HG02943 (cell line): ENCODE data around the gene CYP4X1.
"Not testable (repeated sequence)": the region's sequence is repeated elsewhere in the genome, so short reads cannot be mapped to it uniquely, and the experiment has no call there.

Experiments
- ATAC-seq: cut with Tn5 transposase; IDR thresholded peaks from one replicate; pipeline ENCODE4 v1.9.1; 2021; ENCODE audit warnings: mild to moderate bottlenecking, low read depth, moderate library complexity; ENCODE audit not compliant: unreplicated experiment

Gene CYP4X1, protein sequence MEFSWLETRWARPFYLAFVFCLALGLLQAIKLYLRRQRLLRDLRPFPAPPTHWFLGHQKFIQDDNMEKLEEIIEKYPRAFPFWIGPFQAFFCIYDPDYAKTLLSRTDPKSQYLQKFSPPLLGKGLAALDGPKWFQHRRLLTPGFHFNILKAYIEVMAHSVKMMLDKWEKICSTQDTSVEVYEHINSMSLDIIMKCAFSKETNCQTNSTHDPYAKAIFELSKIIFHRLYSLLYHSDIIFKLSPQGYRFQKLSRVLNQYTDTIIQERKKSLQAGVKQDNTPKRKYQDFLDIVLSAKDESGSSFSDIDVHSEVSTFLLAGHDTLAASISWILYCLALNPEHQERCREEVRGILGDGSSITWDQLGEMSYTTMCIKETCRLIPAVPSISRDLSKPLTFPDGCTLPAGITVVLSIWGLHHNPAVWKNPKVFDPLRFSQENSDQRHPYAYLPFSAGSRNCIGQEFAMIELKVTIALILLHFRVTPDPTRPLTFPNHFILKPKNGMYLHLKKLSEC

DNA sequence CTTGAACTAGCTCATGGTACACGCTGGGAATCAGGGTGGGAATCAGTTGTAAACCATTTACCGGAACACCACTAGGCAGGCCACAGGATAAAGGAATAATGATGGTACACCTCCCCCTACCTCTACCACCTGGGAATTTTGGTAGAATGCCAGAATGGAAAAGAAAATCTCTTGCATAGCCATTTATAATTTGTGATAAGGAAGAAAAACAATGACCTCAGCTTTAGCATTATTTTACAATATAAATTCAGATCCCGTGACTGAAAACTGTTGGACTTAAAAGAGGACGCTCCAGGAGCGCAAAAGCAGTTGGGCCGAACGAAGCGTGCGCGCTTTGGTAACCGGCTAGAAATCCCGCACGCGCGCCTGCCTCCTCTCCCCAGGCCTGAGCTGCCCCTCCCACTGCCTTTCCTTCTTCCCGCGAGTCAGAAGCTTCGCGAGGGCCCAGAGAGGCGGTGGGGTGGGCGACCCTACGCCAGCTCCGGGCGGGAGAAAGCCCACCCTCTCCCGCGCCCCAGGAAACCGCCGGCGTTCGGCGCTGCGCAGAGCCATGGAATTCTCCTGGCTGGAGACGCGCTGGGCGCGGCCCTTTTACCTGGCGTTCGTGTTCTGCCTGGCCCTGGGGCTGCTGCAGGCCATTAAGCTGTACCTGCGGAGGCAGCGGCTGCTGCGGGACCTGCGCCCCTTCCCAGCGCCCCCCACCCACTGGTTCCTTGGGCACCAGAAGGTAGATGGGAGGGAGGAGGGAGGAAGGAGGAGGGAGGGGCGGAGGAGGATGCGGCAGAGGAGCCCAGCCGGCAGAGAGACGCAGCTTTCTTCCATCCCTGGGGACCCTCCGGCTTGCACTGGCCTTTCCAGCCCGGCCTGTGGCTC, at the start of gene CYP4X1:
CYP4X1 (plus strand) TSS at position 402 of the 873 bp plus-strand sequence; CDS start at position 551, 149 bp downstream.
- no peak for ATAC-seq

DNA sequence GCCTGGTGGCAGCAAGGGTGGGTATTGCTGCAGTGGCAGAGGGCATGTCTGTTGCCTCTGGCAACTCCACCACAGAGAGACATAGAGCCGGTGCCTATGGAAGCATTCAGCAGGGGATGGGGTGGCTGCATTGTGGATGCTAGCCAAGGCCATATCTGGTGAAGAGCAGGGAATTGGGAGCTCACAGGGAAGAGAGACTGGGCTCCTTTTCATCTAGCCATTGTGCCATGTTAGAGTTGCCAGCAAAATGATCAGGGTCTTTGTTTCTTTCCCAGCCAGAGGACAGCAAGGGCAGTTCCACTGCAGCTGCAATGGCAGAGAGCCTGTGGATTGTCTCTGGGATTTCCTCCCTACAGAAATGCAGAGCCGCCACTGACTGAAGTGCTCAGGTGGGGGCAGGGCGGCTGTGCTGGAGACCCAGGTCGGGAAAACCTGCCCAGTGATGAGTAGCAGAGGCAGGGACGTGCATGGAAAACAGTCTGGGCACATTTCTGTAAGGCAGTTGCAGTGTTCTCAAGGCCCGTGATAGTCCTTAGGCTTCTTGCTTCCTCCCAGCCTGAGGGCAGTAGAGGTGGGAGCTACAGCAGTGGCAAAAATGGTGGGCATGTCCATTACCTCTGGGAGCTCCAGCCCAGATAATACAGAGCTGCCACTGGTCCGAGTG, 40.2 kb upstream of the CYP4X1 start:
- ATAC-seq, result no peak

DNA sequence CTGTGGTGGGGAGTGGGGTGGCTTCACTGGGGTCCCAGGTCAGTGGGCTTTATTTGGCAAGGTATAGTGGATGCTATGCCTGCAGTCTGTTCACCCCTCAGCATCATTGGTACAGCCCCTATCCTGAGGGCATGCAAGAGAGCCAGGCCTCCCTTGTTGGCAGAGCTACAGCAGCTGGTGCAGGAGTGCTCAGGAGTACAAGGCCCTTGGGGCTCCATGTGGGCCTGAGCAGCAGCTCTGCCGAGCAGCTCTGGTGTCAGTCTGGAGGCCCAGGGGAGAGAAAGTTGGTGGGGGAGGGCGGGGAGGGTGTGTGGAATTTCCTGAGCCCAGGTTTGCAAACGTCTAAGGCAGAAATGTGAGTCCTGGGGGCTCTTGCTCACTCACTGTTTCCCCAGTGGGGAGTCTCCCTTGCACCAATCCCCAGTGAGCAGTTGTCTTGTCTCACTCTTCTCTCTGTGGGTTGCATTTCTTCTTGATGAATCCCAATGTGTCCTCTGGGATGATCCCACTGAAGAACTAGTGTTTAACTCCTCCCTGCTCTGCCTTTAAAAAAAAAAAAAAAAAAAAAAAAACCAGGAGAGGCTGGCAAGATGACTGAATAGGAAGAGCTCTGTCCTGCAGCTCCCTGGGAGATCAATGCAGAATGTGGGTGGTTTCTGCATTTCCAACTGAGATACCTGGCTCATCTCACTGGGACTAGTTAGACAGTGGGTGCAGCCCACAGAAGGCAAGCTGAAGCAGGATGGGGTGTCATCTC, 39.5 kb upstream of the CYP4X1 start:
- ATAC-seq, result no peak

DNA sequence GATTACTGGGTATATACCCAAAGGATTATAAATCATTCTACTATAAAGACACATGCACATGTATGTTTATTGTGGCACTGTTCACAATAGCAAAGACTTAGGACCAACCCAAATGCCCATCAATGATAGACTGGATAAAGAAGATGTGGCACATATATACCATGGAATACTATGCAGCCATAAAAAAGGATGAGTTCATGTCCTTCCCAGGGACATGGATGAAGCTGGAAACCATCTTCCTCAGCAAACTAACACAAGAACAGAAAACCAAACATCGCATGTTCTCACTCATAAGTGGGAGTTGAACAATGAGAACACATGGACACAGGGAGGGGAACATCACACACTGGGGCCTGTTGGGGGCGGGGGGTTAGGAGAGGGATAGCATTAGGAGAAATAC, 32.9 kb upstream of the CYP4X1 start:
- not testable (repeated sequence) for ATAC-seq

DNA sequence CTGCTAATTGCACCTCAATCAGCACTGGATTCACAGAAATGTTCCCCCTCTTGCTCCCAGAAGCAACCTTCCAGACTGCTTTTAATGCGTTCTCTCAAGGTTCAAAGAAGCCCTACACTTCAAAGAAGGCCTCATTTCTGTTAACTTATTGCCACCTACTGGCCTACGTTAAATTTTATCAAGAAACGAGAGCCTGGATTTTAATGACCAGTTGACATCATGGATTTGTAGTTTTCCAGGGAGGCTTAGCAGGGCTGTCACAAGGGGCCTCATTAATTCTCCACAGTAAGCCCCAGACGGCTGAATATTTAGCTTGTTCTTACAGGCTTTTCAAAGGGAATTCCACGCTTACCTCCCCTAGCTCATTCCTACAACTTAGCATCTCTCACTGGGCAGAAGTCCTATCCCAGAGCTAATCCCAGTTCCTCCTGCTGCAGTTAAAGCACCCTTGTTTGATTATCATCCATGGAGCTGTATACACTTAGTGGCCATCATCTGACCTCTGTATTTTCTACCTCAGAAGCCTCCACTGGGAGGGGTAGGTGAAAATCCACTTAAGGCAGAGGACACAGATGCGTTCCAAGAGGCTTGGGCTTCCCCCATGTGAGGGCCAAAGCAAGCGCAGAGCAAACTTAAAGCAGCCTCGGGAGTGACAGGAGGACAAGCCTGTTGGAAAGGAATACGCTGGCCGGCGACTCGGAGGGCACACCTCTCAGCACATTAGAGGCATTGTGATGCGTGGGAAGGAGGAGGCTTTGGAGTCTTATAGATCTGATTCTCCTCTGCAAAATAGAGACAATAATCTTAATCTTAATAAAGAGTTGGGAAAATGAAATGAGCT, 32.2 kb upstream of the CYP4X1 start:
- no peak for ATAC-seq

DNA sequence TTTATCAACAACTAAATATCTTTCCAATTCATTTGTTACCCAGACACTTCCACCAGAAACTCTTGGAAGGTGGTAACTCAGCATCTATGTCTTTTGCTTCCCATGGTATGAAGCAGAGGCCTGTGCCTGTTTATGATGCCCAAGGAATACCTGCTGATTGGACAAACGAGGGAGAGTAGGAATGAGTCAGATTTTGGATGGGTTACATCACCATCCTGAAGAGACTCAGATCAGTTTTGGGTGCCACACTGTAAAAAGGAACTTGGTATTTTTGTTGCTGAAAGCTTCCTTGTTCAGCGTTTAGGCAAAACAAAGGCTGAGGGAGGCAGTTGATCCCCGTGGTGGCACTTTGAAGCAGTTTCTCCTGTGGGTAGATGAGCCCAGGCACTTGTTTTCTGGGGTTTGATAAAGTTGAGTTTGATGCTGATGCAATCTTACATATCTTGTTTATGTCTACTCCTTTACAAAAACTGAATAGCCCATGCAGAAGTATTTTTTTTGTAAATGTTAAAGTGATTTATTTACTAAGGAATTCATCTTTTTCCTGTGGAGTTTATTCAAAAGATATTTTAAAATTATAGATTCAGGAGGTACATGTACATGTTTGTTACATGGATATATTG, 26.7 kb upstream of the CYP4X1 start:
- ATAC-seq, result no peak

DNA sequence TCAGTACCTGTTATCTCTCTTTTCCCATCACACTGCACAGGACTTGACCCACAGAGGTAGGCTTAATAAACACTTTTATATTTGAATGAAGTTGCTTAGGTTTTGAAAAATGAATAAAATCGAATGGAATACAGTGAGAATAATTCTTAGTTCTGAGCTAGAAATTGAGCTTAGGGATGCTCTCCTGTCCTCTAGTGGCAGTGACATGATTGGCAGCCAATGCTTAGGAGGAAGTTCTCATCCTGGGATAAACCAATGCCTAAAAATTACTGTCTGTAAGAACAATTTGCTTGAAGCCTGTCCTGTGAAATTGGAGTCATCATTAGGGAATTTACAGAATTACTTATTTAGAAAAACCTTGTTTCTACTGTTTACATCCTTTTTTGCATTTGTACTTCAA, 21.3 kb upstream of the CYP4X1 start:
- no peak for ATAC-seq

DNA sequence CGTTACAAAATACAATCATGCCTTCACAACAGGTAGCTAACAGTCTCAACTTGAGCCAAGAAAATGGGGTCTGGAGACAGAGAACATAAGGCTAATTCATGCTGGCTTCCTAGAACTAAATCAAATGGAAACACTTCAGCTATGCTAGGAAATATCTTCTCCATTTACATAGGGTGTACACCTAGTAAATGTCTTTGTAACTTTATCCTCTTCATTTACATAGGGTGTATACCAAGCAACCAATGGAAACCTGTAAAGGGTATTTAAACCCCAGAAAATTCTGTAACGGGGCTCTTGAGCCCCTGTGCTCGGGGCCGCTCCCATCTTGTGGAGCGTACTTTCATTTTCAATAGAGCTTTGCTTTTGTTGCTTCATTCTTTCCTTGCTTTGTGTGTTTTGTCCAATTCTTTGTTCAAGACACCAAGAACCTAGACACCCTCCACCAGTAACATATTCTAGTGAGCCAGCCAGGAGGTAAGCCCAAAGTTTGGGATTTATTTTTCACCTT, 19.5 kb upstream of the CYP4X1 start:
- ATAC-seq, result no peak

DNA sequence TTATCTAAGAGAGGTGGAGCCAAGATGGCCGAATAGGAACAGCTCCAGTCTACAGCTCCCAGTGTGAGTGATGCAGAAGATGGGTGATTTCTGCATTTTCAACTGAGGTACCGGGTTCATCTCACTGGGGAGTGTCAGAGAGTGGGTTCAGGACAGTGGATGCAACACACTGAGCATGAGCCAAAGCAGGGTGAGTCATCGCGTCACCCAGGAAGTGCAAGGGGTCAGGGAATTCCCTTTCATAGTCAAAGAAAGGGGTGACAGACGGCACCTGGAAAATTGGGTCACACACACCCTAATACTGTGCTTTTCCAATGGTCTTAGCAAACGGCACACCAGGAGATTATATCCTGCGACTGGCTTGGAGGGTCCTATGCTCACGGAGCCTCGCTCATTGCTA, 17.0 kb upstream of the CYP4X1 start:
- ATAC-seq, result not testable (repeated sequence)

DNA sequence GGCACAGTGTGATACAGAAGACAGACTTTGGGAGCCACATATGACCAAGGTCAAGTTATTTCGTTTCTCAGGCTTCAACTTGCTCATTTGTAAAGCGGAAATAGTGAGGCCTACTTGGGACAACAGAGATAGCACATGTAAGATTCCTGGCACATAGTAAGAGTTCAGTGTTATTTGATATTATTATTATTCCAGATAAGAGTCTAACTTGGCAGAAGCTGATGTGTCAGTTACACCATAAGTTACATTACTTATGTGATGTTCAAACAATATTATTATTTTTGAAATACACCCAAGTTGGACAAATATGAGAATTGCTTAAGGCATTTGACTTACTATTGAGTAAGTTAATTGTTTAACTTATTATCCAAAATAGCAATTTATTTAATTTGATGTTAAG, 10.2 kb upstream of the CYP4X1 start:
- ATAC-seq, result no peak

DNA sequence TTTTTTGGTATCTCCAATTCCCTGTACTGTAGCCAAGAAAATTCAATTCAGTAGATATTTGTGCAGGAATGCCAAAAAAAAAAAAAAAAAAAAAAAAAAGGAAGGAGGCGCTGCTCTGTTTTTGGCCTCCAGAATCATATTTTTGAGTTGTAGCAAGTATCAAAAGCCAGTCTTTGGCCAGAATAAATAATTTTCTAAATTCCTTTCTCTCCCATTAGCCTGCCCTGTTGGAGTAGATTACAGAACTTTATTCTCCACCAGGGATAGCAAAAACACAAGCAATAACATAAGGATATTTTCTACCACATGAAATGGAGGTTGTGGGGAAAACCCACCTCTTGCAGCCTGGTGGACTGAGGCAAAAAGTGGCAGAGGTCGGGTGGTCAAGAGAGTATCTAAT, 2.4 kb upstream of the CYP4X1 start:
- no peak for ATAC-seq

DNA sequence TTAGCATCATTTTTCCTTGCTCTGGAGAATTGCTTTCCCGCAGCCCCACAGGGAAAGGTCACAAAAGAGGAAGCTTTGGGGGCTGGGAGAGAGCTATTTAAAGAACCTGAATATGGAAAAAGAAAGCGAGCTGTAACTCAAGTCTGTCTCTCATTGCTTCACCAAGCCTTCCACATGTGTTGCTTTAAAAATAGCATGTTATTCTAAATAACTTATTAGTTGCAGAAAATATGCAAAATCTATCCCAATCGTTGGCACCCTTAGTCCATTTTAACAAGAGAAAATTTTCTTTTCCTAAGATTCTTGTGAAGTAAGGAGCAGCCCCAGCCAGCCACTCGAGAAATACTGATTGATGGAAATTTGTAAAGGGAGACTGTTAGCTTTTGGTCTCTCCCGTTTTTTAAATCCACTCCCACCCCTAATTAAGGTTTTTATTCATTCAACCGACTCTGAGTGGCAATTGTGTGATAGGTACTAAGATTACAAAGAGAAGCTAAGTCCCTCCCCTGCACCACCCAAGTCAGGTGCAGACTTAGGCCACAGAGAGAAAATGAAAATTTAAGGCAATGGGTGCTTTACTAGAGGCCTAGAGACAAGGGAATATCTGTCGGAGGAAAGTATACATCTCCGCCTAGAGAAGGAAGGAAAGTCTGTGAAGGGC, 802 bp downstream of the CYP4X1 start:
- no peak for ATAC-seq

DNA sequence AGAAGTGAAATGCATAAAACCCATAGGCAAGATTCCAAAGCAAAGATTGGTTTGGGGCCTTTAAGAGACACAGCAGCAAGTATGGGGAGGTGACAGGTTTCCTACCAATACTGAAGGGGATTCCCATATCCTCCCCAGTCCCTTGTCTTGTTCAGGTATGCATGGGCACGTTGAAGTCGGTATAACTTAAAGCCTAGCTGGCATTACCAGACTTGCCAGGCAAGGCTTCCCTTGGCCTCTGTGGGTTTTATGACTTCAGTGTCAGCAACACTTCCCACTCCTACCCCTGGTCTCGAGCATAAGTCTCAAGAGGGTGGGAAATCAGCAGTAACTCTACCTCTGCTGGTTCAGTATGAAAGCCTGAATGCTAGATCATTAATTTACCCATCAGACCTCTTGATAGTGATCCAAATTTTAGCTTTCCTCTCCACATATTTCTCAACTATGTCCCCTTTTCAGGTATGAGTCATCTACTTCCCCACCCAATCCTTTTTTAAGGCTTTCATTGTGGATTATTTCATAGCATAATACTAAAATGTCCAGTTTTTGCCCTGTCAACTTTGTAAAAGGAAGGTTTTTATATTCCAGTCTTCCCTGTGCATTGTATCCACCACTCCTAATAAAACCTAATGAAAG, 6.8 kb downstream of the CYP4X1 start:
- ATAC-seq, result no peak

DNA sequence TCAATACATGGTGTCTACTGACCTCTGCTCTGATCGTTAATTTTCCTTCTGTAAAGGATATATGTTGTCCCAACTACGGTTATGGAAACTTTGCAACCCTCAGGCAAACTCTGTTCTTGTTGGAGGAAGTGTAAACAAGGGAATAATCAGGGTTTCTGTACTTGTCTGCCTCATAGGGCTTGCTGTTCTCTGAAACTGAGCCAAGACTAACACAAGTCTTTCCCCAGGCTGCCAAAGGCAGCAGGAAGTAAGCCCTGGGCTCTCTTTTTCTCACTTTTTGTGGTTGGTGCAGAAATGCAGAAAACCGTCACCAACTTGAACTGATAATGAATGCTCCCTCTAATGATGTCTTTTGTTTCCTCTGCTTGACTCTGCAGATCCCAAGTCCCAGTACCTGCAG, 7.6 kb downstream of the CYP4X1 start:
- ATAC-seq, result no peak

DNA sequence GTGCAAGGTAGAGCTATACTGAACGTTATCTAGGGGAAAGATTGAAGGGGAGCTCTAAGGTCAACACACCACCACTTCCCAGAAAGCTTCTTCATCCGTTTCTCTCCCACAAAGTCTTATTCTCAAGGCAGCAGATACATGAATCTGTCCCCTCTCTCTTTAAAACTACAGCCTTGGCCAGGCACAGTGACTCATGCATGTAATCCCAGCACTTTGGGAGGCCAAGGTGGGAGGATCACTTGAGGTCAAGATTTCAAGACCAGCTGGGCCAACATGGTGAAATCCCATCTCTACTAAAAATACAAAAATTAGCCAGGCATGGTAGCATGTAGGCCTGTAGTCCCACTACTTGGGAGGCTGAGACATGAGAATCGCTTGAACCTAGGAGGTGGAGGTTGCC, 8.1 kb downstream of the CYP4X1 start:
- no peak for ATAC-seq

DNA sequence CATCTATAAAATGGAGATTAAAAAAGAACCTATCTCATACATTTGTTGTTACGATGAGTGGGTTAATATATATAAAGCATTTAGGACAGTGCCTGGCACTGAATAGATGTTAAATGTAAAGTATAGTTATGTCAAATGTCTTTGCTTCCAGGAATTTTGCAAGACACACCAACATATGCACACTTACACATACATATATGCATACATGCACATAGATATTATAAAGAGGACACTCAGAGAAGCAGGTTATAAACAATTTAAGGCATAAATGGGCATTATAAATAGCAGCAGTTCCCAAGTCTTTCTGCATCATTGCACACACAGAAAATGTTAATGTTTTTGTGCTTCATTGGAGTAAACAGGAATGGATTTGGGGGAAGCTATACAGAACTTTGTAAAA, 13.3 kb downstream of the CYP4X1 start:
- no peak for ATAC-seq

DNA sequence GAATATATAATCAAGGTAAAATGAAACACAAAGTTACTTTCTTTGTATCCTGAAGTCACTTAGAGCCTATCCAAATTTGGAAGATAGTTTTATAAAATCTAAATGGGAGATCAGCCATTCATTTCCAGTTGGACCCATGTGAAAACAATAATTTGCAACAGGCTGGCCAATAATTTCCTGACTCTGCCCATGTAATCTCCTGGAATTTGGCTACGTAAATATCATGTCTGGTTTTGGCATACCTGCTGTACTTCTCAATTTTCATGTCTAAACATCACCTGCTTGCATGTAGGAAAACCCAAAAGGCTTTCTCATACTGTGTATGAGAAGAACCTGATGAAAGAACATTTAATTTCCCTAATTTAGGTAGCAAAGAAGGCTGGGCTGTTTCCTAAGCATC, 35.9 kb downstream of the CYP4X1 start:
- no peak for ATAC-seq
